IPS DF 19.7 (cell line): ENCODE results near the gene ADAT3.

Experiments
- DNase-seq: peaks from one replicate; pipeline ENCODE4 v3.0.0-alpha.2; 2013; ENCODE audit warnings: low read depth, low spot score

Gene ADAT3

GRCh38 chr19:1938071-1938470 is 32.9 kb downstream of the ADAT3 start:
- no peak for DNase-seq

- no peak for DNase-seq
These were observed 36.2 kb downstream of the ADAT3 start, which contains the start of gene CSNK1G2 for GRCh38 chr19:1941146-1942077. Gene CSNK1G2, plus strand, starts transcription at chr19:1941172. Its CDS starts 28,601 bp downstream, at chr19:1969773.

GRCh38 chr19:1942078-1942933 is 37.1 kb downstream of the ADAT3 start:
- no peak for DNase-seq

GRCh38 chr19:1942934-1943555 is 37.8 kb downstream of the ADAT3 start:
- DNase-seq = no peak

GRCh38 chr19:1943661-1944087 is 38.5 kb downstream of the ADAT3 start:
- DNase-seq = no peak

- no peak for DNase-seq
These were observed 39.1 kb downstream of the ADAT3 start for GRCh38 chr19:1944088-1944915.

GRCh38 chr19:1944916-1945561 is 39.8 kb downstream of the ADAT3 start:
- no peak for DNase-seq

GRCh38 chr19:1945899-1946298 is 40.7 kb downstream of the ADAT3 start:
- no peak for DNase-seq

- no peak for DNase-seq
These were observed 42.5 kb downstream of the ADAT3 start for GRCh38 chr19:1947651-1948209.

GRCh38 chr19:1949304-1950101 is 44.3 kb downstream of the ADAT3 start:
- no peak for DNase-seq

- DNase-seq = no peak
These were observed 45.4 kb downstream of the ADAT3 start for GRCh38 chr19:1950640-1951039.

GRCh38 chr19:1952635-1953034 is 47.4 kb downstream of the ADAT3 start:
- DNase-seq = no peak

- no peak for DNase-seq
These were observed 47.8 kb downstream of the ADAT3 start for GRCh38 chr19:1953037-1953436.

GRCh38 chr19:1953441-1954094 is 48.4 kb downstream of the ADAT3 start:
- DNase-seq = no peak

- no peak for DNase-seq
These were observed 49.3 kb downstream of the ADAT3 start for GRCh38 chr19:1954532-1954933.

- no peak for DNase-seq
These were observed 50.2 kb downstream of the ADAT3 start for GRCh38 chr19:1955171-1956121.

- no peak for DNase-seq
These were observed 50.9 kb downstream of the ADAT3 start for GRCh38 chr19:1956122-1956494.
